Suprapubic skin (tissue), 4 donors: ENCODE data around the gene BTN1A1. TPM values are rescaled to one million over a fixed set of nuclear protein-coding genes. Genes with fewer than 3 reads are reported as not detected.
"Not testable (repeated sequence)": the region's sequence is repeated elsewhere in the genome, so short reads cannot be mapped to it uniquely, and the experiment has no call there.

Experiments used
- DNase-seq, 2 donors: peaks; one replicate each; pipeline ENCODE4 v3.0.0-alpha.2; 2019; ENCODE audit warnings: low spot score in 2 of 2
- H3K27ac ChIP-seq: fragments of 200-600 bp; sonication (generic); one replicate; pipeline ENCODE4 v1.5.1; 2019
- H3K27me3 ChIP-seq: fragments of 200-600 bp; sonication (generic); one replicate; pipeline ENCODE4 v1.5.1; 2019
- H3K36me3 ChIP-seq: fragments of 200-600 bp; sonication (generic); one replicate; pipeline ENCODE4 v1.5.1; 2019
- H3K4me1 ChIP-seq: fragments of 200-600 bp; sonication (generic); one replicate; pipeline ENCODE4 v1.5.1; 2019
- H3K4me3 ChIP-seq: fragments of 200-600 bp; sonication (generic); one replicate; pipeline ENCODE4 v1.5.1; 2019; ENCODE audit warnings: mild to moderate bottlenecking
- H3K9me3 ChIP-seq: fragments of 200-600 bp; sonication (generic); one replicate; pipeline ENCODE4 v1.5.1; 2019
- EP300 ChIP-seq: sonication (generic); formaldehyde crosslinking; IDR thresholded peaks from one replicate; pipeline ENCODE4 v1.6.1; 2017; ENCODE audit warnings: antibody characterized with exemption
- POLR2A ChIP-seq, 2 donors: fragments of 450-650 bp; IDR thresholded peaks; one replicate each; pipeline ENCODE4 v1.6.1; 2017; ENCODE audit warnings: antibody characterized with exemption in 2 of 2, mild to moderate bottlenecking in 2 of 2, moderate library complexity in 2 of 2
- POLR2AphosphoS5 ChIP-seq, 3 donors: sonication (generic); formaldehyde crosslinking; IDR thresholded peaks; one replicate each; pipeline ENCODE4 v1.6.1; 2017; ENCODE audit warnings: antibody characterized with exemption in 3 of 3
- WGBS: methylation state at CpG from one replicate; pipeline ENCODE4 v1.1.5; 2018; 5-methylcytosine and 5-hydroxymethylcytosine counted together
- total RNA-seq, 4 donors: library from RNA; depleted of rRNA; stranded (reverse); fragments of >200 nt; gene quantifications; one replicate each; pipeline ENCODE4 v1.1.0, GENCODE V29; 2016
- TF ChIP-seq, protein P1 (sequence below), 2 donors: fragments of 200-600 bp in 1 of 2; fragments of 450-650 bp in 1 of 2; sonication (generic) in 1 of 2; IDR thresholded peaks; one replicate each; pipeline ENCODE4 v1.5.1; 2016 to 2019; ENCODE audit warnings: antibody characterized with exemption in 2 of 2, mild to moderate bottlenecking in 1 of 2, moderate library complexity in 1 of 2

Gene BTN1A1
- total RNA-seq, 4 donors from 2014 or later: not detected

DNA sequence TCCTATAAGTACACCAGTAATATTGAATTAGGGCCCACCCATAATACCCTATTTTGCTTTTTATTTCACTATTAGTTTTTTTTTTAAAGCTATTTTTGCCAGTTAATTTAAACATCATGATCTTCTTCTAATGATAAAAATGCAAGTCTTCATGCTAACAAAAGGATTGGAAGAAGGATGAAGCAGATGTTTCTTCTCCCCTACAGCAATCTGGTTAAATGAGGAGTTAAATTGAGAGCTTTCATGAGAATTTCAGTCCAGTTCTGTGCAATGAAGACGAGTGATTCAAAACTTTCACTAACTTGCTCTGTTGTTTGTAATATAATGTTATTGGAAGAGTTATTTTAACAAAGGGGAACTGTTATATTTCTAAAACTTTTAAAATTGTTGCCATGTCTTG, 41.5 kb downstream of the BTN1A1 start:
- Histone ChIP-seq H3K9me3 (no peaks in the 10 kb centered on the region), H3K4me1 (peaks cover 26% of the 10 kb centered on the region), H3K27ac (no peak overlapping the region), H3K4me3 (no peak overlapping the region), H3K27me3 (no peaks in the 10 kb centered on the region), H3K36me3 (peaks cover 15% of the 10 kb centered on the region)
- 67% methylated on average over 1 of the region's 1 CpG for WGBS
- DNase-seq: no peak
- no peak for TF ChIP-seq EP300
- TF ChIP-seq POLR2AphosphoS5 (IDR thresholded peaks at IDR 0.05): no peak
- TF ChIP-seq, protein P1, sequence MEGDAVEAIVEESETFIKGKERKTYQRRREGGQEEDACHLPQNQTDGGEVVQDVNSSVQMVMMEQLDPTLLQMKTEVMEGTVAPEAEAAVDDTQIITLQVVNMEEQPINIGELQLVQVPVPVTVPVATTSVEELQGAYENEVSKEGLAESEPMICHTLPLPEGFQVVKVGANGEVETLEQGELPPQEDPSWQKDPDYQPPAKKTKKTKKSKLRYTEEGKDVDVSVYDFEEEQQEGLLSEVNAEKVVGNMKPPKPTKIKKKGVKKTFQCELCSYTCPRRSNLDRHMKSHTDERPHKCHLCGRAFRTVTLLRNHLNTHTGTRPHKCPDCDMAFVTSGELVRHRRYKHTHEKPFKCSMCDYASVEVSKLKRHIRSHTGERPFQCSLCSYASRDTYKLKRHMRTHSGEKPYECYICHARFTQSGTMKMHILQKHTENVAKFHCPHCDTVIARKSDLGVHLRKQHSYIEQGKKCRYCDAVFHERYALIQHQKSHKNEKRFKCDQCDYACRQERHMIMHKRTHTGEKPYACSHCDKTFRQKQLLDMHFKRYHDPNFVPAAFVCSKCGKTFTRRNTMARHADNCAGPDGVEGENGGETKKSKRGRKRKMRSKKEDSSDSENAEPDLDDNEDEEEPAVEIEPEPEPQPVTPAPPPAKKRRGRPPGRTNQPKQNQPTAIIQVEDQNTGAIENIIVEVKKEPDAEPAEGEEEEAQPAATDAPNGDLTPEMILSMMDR (IDR thresholded peaks at IDR 0.05): no peak
- no peak for TF ChIP-seq POLR2A (IDR thresholded peaks at IDR 0.05)

DNA sequence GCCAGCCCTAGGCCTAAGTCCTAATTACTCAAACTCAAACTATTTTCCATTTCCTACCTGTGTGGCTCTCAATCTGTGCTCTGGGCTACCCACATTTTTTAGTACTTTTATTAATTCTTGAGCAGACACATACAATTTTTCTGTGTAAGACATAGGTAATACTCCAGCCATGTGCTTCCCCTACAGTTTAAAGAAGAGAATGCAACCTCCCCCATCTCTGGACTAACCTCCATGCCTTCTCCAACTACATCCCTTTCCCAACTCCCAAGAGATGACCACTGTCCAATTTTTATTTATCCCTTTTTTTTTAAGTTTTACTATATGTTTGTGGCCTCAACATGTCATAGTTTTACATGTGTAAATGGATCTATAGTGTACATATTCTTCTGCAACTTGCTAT, 43.9 kb downstream of the BTN1A1 start:
- TF ChIP-seq POLR2AphosphoS5 (IDR thresholded peaks at IDR 0.05): no peak
- TF ChIP-seq, protein P1 (IDR thresholded peaks at IDR 0.05): peak in 1 of 2 donors; percentile 24
- Histone ChIP-seq H3K27me3 (no peaks in the 10 kb centered on the region), H3K36me3 (peaks cover 15% of the 10 kb centered on the region), H3K27ac (no peak overlapping the region), H3K4me1 (peaks cover 9% of the 10 kb centered on the region), H3K4me3 (no peak overlapping the region), H3K9me3 (no peaks in the 10 kb centered on the region)
- DNase-seq: no peak

DNA sequence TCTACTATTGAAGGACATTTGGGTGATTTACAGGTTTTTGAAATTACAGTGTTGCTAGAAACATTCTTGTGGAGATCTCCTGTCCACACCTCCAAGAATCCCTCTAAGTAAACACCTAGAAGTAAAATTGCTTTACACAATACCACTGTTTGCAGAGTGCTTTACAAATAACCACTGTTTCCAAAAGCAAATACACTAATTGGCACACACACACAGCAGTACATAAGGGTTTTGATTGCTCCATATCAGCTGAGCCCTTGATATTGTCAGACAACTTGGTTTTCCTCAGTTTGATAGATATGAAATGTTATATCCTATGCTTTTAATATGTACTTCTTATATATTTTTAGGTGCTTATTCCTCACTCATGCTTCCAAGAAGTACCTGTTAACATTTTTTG, 44.4 kb downstream of the BTN1A1 start:
- Histone ChIP-seq H3K4me1 (peaks cover 4% of the 10 kb centered on the region), H3K27ac (no peak overlapping the region), H3K4me3 (no peak overlapping the region), H3K9me3 (no peaks in the 10 kb centered on the region), H3K27me3 (no peaks in the 10 kb centered on the region), H3K36me3 (peaks cover 15% of the 10 kb centered on the region)
- no peak for TF ChIP-seq POLR2A (IDR thresholded peaks at IDR 0.05)
- TF ChIP-seq, protein P1 (IDR thresholded peaks at IDR 0.05): no peak
- no peak for TF ChIP-seq EP300
- TF ChIP-seq POLR2AphosphoS5 (IDR thresholded peaks at IDR 0.05): no peak
- DNase-seq: no peak

DNA sequence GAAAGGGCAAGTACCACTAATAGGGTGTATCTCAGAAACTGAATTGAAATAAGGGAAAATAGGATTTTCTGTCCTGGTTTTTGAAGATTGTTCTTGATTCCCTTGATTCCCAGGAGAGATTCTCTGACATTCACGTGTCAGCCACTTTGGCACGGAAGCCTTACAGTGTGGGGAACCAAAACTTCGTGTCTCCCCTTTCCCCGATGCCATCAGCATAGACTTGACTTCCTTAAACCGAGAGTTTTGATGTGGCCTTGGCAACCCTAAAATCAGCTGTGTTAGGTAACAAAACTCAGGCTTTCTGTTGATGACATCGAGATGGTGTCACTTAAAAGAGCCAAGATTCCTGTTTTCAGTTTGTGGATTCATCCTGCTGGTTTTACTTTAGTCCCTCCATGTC, 45.5 kb downstream of the BTN1A1 start:
- no peak for DNase-seq

DNA sequence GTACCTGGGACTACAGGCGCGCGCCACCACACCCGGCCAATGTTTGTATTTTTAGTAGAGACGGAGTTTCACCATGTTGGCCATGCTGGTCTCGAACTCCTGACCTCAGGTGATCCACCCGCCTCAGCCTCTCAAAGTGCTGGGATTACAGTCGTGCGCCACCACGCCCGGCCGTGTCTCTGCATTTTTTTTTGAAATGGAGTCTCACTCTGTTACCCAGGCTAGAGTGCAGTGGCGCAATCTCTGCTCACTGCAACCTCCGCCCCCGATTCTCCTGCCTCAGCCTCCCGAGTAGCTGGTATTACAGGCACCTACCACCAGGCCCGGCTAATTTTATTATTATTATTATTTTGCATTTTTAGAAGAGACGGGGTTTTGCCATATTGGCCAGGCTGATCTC, 47.3 kb downstream of the BTN1A1 start:
- H3K4me3 ChIP-seq, DNase-seq, H3K9me3 ChIP-seq, H3K27me3 ChIP-seq, H3K27ac ChIP-seq: not testable (repeated sequence)
- WGBS: 97% methylated on average over 18 of the region's 18 CpGs
- Histone ChIP-seq H3K36me3 (peaks cover 15% of the 10 kb centered on the region), H3K4me1 (peaks cover 10% of the 10 kb centered on the region)

More for the DNA sequence above, 45.5 kb downstream of the BTN1A1 start:
- H3K4me1 ChIP-seq: peaks cover 7% of the 10 kb centered on the region
- TF ChIP-seq EP300 (no peak), POLR2AphosphoS5 (IDR thresholded peaks at IDR 0.05) (no peak), POLR2A (IDR thresholded peaks at IDR 0.05) (no peak)
- TF ChIP-seq, protein P1 (IDR thresholded peaks at IDR 0.05): no peak
- no peaks in the 10 kb centered on the region for H3K27me3 ChIP-seq
- H3K9me3 ChIP-seq: no peaks in the 10 kb centered on the region
- peaks cover 15% of the 10 kb centered on the region for H3K36me3 ChIP-seq
- H3K27ac ChIP-seq: no peak overlapping the region
- no peak overlapping the region for H3K4me3 ChIP-seq
- 80% methylated on average over 6 of the region's 6 CpGs for WGBS

DNA sequence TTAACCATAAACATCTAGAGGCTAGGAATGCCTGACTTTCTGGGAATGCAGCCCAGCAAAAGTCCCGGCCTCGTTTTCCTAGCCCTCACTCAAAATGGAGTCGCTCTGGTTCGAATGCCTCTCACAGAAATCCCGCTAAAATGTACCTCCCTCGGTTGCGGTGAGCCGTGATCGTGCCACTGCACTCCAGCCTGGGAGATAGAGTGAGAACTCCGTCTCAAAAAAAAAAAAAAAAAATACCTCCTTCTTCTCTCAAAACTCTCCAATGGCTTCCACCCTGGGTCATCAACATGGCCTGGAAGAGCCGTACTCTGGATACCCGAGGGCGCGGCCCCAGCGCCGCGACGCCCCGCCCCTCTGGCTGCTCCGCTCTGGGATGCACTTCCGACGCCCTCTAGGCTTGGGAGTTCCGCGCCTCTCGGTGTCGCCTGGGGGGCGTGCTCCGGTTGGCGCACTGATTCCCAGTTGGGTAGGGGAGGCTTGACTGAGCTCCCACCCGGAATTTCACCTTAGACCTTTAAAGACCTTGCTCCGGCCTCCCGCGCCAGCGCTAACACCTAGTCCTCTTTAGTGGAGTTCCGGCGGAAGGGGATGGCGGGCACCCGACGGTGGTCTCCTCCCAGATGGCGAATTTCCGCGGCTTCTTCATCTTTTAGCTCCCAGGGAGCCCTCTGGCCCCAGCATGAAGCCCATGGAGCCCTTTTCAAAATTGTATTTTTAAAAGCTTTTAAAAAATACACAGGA, 50.3 kb downstream of the BTN1A1 start:
- Histone ChIP-seq H3K4me3 (peak overlapping the region; percentile 55), H3K27ac (no peak overlapping the region), H3K36me3 (peaks cover 10% of the 10 kb centered on the region), H3K4me1 (peaks cover 32% of the 10 kb centered on the region), H3K27me3 (no peaks in the 10 kb centered on the region), H3K9me3 (no peaks in the 10 kb centered on the region)
- no peak for DNase-seq
- TF ChIP-seq EP300: no peak
- TF ChIP-seq POLR2A (IDR thresholded peaks at IDR 0.05): no peak
- TF ChIP-seq, protein P1 (IDR thresholded peaks at IDR 0.05): no peak
- TF ChIP-seq POLR2AphosphoS5 (IDR thresholded peaks at IDR 0.05): no peak
- 4% methylated on average over 18 of the region's 42 CpGs for WGBS
